GM12891 (cell line): Measurements from ENCODE around the gene CCDC88C.
"Not testable (repeated sequence)": the region's sequence is repeated elsewhere in the genome, so short reads cannot be mapped to it uniquely, and the experiment has no call there.

ENCODE experiments used
- DNase-seq: peaks from one replicate; pipeline ENCODE4 v3.0.0; 2011; ENCODE audit warnings: low spot score; ENCODE audit not compliant: insufficient read length
- FAIRE-seq: peaks from 2 replicates; lab custom pipeline; 2011; peaks lifted over from hg19 to GRCh38; lab: Jason Lieb, UNC
- PAX5 ChIP-seq: IDR thresholded peaks from 2 replicates; pipeline ENCODE4 v1.6.1; 2011; ENCODE audit warnings: low read length, moderate library complexity, mild to moderate bottlenecking; ENCODE audit not compliant: insufficient read depth, severe bottlenecking
- POLR2A ChIP-seq: IDR thresholded peaks from 2 replicates; pipeline ENCODE4 v1.6.1; 2011; ENCODE audit warnings: low read depth, low read length, control low read depth
- POLR2AphosphoS5 ChIP-seq: IDR thresholded peaks from 2 replicates; pipeline ENCODE4 v1.6.1; 2011; ENCODE audit warnings: low read depth, low read length, control low read depth
- POU2F2 ChIP-seq: IDR thresholded peaks from 2 replicates; pipeline ENCODE4 v1.6.1; 2011; ENCODE audit warnings: low read depth, mild to moderate bottlenecking, control low read depth, low read length, moderate library complexity
- SPI1 ChIP-seq: IDR thresholded peaks from 2 replicates; pipeline ENCODE4 v1.6.1; 2011; ENCODE audit warnings: low read depth, low read length, control low read depth
- TAF1 ChIP-seq: IDR thresholded peaks from 2 replicates; pipeline ENCODE4 v1.6.1; 2011; ENCODE audit warnings: low read depth, low read length, control low read depth

Gene CCDC88C

GRCh38 chr14:91272341-91273272, 145.0 kb downstream of the CCDC88C start:
- no peak for FAIRE-seq
- DNase-seq: no peak

GRCh38 chr14:91271639-91272038, 146.0 kb downstream of the CCDC88C start:
- DNase-seq (no peak), FAIRE-seq (no peak)
- TF ChIP-seq PAX5 (no peak), SPI1 (no peak), POLR2AphosphoS5 (no peak), POU2F2 (no peak), POLR2A (no peak), TAF1 (no peak)

More at GRCh38 chr14:91272341-91273272, 145.0 kb downstream of the CCDC88C start:
- TF ChIP-seq POLR2A (no peak), TAF1 (no peak), POLR2AphosphoS5 (no peak), PAX5 (no peak), POU2F2 (no peak), SPI1 (no peak)

GRCh38 chr14:91270619-91271018, 147.0 kb downstream of the CCDC88C start:
- no peak for TF ChIP-seq POLR2AphosphoS5
- TF ChIP-seq POU2F2: no peak
- no peak for TF ChIP-seq PAX5
- no peak for TF ChIP-seq TAF1
- no peak for TF ChIP-seq POLR2A
- TF ChIP-seq SPI1: no peak
- FAIRE-seq (no peak), DNase-seq (no peak)

DNA sequence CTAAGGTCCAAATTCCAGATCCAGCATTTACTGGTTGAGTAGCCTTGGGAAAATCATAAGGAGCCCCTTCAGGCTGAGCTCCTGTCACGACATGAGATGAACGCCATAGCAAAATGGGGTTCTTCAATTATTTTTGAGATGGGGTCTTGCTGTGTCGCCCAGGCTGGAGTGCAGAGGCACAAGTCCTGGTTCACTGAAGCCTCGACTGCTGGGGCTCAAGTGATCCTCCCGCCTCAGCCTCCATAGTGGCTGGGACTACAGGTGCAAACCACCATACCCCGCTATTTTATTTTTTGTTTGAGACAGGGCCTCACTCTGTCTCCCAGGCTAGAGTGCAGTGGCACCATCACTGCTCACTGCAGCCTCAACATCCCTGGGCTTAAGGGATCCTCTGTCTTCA, 147.4 kb downstream of the CCDC88C start:
- no peak for TF ChIP-seq SPI1
- TF ChIP-seq PAX5: no peak
- TF ChIP-seq TAF1: no peak
- TF ChIP-seq POU2F2: no peak
- TF ChIP-seq POLR2A: no peak
- no peak for TF ChIP-seq POLR2AphosphoS5
- DNase-seq (no peak), FAIRE-seq (no peak)

GRCh38 chr14:91269076-91269991, 148.3 kb downstream of the CCDC88C start:
- FAIRE-seq (no peak), DNase-seq (no peak)
- TF ChIP-seq TAF1 (no peak), SPI1 (no peak), POLR2A (no peak), POLR2AphosphoS5 (no peak), POU2F2 (no peak), PAX5 (no peak)

DNA sequence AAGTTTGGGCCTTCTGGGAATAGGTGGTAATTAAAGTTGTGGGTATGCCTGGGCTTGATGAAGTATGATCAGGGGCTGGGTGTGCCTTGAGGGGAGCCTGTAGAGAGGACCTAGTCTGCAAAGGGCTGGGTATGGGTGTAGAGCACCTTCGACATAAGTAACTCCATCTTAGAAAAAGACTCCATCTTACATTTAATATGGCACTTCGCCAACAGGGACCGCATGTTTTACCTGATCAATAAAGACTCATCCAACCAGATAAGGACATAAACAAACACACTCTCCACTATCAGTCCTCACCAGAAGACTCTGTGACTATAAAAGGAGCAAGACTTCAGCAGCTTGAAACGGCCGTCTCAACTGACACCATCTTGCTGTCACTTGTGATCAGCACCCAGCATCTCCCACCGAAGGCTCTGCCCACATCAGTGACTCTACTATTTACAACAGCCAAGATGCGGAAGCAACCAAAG, 149.6 kb downstream of the CCDC88C start:
- DNase-seq (no peak), FAIRE-seq (no peak)
- no peak for TF ChIP-seq SPI1
- TF ChIP-seq PAX5: no peak
- no peak for TF ChIP-seq POLR2AphosphoS5
- TF ChIP-seq POU2F2: no peak
- TF ChIP-seq TAF1: no peak
- no peak for TF ChIP-seq POLR2A

GRCh38 chr14:91266276-91266675, 151.3 kb downstream of the CCDC88C start:
- not testable (repeated sequence) for FAIRE-seq, DNase-seq

GRCh38 chr14:91265404-91265803, 152.2 kb downstream of the CCDC88C start:
- no peak for FAIRE-seq

More at GRCh38 chr14:91265404-91265803, 152.2 kb downstream of the CCDC88C start:
- no peak for DNase-seq
- TF ChIP-seq PAX5 (no peak), SPI1 (no peak), TAF1 (no peak), POLR2A (no peak), POLR2AphosphoS5 (no peak; the same call in 1 of the 2 replicates), POU2F2 (no peak)
